B cell (primary cell): Measurements from ENCODE around the gene ARMC10. TPM values are rescaled to one million over a fixed set of nuclear protein-coding genes. Genes with fewer than 3 reads are reported as not detected.

Source experiments
- ATAC-seq: fragments of 200-7000 bp; cut with Tn5 transposase; one replicate; pipeline ENCODE4 v1.10.0; 2021; ENCODE audit warnings: low read depth, mild to moderate bottlenecking, moderate number of reproducible peaks, moderate library complexity
- CTCF ChIA-PET: fragments of 350-600 bp; sonication (Branson Sonifier 250); formaldehyde crosslinking; loops from one replicate; lab custom pipeline; 2021; ENCODE audit warnings: antibody characterized with exemption, inconsistent platforms; lab: Charles Lee
- POLR2A ChIA-PET: fragments of 350-600 bp; sonication (Branson Sonifier 250); formaldehyde crosslinking; loops from one replicate; lab custom pipeline; 2021; ENCODE audit warnings: antibody characterized with exemption; lab: Charles Lee
- DNase-seq: peaks from one replicate; pipeline ENCODE4 v3.0.0; 2013
- H2AFZ ChIP-seq: 2 replicates; pipeline ENCODE4 v1.6.1; 2012; ENCODE audit warnings: mild to moderate bottlenecking, low read depth, low read length; ENCODE audit not compliant: insufficient read depth, poor library complexity, severe bottlenecking
- H3K27ac ChIP-seq, 2 donors: 1 replicate in 1 of 2; 2 replicates in 1 of 2; pipeline ENCODE4 v1.5.1; 2012 to 2013; ENCODE audit warnings: low read length in 2 of 2, mild to moderate bottlenecking in 2 of 2, moderate library complexity in 1 of 2
- H3K27me3 ChIP-seq, 4 experiments: fragments of 200-600 bp in 1 of 4; sonication (generic) in 1 of 4; replicated peaks in 1 of 4; 1 replicate in 2 of 4; 2 replicates in 2 of 4; pipeline versions ENCODE4 v1.6.1 to v1.7.0; 2013 to 2016; ENCODE audit warnings: low read length in 3 of 4, mild to moderate bottlenecking in 2 of 4, mixed read lengths in 1 of 4, moderate library complexity in 1 of 4; ENCODE audit not compliant: insufficient read depth in 4 of 4, control insufficient read depth in 3 of 4; ENCODE audit errors: control extremely low read depth in 1 of 4
- H3K36me3 ChIP-seq, 2 experiments: replicated peaks in 1 of 2; 1 replicate in 1 of 2; 2 replicates in 1 of 2; pipeline versions ENCODE4 v1.6.1 to v1.7.1; 2013; ENCODE audit warnings: low read length in 1 of 2; ENCODE audit not compliant: insufficient read depth in 2 of 2, control insufficient read depth in 1 of 2; ENCODE audit errors: control extremely low read depth in 1 of 2, extremely low read depth in 1 of 2
- H3K4me1 ChIP-seq, 2 donors: fragments of 200-600 bp in 1 of 2; sonication (generic) in 1 of 2; 1 replicate in 1 of 2; 2 replicates in 1 of 2; pipeline versions ENCODE4 v1.5.1 to v1.6.1; 2013 to 2017; ENCODE audit warnings: low read length in 2 of 2; ENCODE audit not compliant: control insufficient read depth in 2 of 2, insufficient read depth in 2 of 2
- H3K4me2 ChIP-seq: replicated peaks from 2 replicates; pipeline ENCODE3; 2012; ENCODE audit warnings: mild to moderate bottlenecking, low read depth, low read length; ENCODE audit not compliant: poor library complexity, severe bottlenecking
- H3K4me3 ChIP-seq, 5 experiments: fragments of 200-600 bp in 1 of 5; sonication (generic) in 1 of 5; 1 replicate in 3 of 5; 2 replicates in 2 of 5; pipeline versions ENCODE4 v1.5.1 to v1.7.0; 2011 to 2016; ENCODE audit warnings: low read length in 4 of 5, mild to moderate bottlenecking in 4 of 5, low read depth in 2 of 5, control low read depth in 1 of 5, moderate library complexity in 1 of 5; ENCODE audit not compliant: insufficient read depth in 1 of 5; ENCODE audit errors: control extremely low read depth in 1 of 5, extremely low read depth in 1 of 5
- H3K79me2 ChIP-seq: fragments of 200-600 bp; sonication (generic); one replicate; pipeline ENCODE4 v1.6.0; 2016; ENCODE audit warnings: low read length; ENCODE audit not compliant: control insufficient read depth, insufficient read depth
- H3K9ac ChIP-seq: fragments of 200-600 bp; sonication (generic); 2 replicates; pipeline ENCODE4 v1.6.1; 2017; ENCODE audit warnings: mild to moderate bottlenecking, low read length, moderate library complexity
- H3K9me3 ChIP-seq, 3 donors: one replicate each; pipeline versions ENCODE4 v1.6.1 to v1.7.1; 2013; ENCODE audit warnings: low read length in 2 of 3; ENCODE audit not compliant: control insufficient read depth in 2 of 3, insufficient read depth in 1 of 3; ENCODE audit errors: control extremely low read depth in 1 of 3
- H4K20me1 ChIP-seq: 2 replicates; pipeline ENCODE4 v1.6.0; 2012; ENCODE audit warnings: mild to moderate bottlenecking, low read length; ENCODE audit not compliant: insufficient read depth, control insufficient read depth, poor library complexity, severe bottlenecking
- H3K27ac Mint-ChIP-seq: one replicate; pipeline ENCODE4 v1.8.0; 2021; ENCODE audit warnings: mixed read lengths
- H3K27me3 Mint-ChIP-seq: one replicate; pipeline ENCODE4 v1.8.0; 2021; ENCODE audit warnings: mixed read lengths
- H3K4me1 Mint-ChIP-seq: one replicate; pipeline ENCODE4 v1.8.0; 2021; ENCODE audit warnings: mixed read lengths
- H3K4me3 Mint-ChIP-seq: one replicate; pipeline ENCODE4 v1.8.0; 2021; ENCODE audit warnings: mixed read lengths
- H3K9me3 Mint-ChIP-seq: one replicate; pipeline ENCODE4 v1.8.0; 2022; ENCODE audit warnings: mixed read lengths; ENCODE audit not compliant: insufficient read depth
- EZH2 ChIP-seq: IDR thresholded peaks from 2 replicates; pipeline ENCODE4 v1.6.1; 2012; ENCODE audit warnings: borderline replicate concordance, low read depth, mild to moderate bottlenecking, moderate library complexity, low read length; ENCODE audit not compliant: insufficient read depth, poor library complexity, severe bottlenecking
- WGBS: methylation state at CpG from one replicate; pipeline ENCODE4 v1.1.5; 2013; ENCODE audit warnings: missing lambda C conversion rate; ENCODE audit not compliant: insufficient coverage; 5-methylcytosine and 5-hydroxymethylcytosine counted together
- intact Hi-C: fragments of 100-400 bp; cut with micrococcal nuclease; formaldehyde crosslinking; loops from one replicate; pipeline ENCODE4 v1.10.0; 2022
- polyA plus RNA-seq: library from polyadenylated mRNA; depleted of rRNA; stranded (reverse); fragments of >200 nt; gene quantifications from 2 replicates; pipeline ENCODE4 v1.2.3, GENCODE V29; 2012
- total RNA-seq, 2 donors: library from RNA; stranded (reverse); fragments of 120-200 nt in 1 of 2; gene quantifications; 1 replicate in 1 of 2; 2 replicates in 1 of 2; pipeline versions ENCODE4 v1.2.3 to v1.2.4, GENCODE V29; 2013 to 2022
- TF ChIP-seq, protein P1 (sequence below): fragments of 200-600 bp; IDR thresholded peaks from one replicate; pipeline ENCODE4 v1.8.0; 2022; ENCODE audit warnings: antibody characterized with exemption, mild to moderate bottlenecking

Gene ARMC10
- total and polyA plus RNA-seq, 2 donors (not counting 1 experiment from before 2014, with no cell fraction given) = 7.3 to 24.2 TPM

DNA sequence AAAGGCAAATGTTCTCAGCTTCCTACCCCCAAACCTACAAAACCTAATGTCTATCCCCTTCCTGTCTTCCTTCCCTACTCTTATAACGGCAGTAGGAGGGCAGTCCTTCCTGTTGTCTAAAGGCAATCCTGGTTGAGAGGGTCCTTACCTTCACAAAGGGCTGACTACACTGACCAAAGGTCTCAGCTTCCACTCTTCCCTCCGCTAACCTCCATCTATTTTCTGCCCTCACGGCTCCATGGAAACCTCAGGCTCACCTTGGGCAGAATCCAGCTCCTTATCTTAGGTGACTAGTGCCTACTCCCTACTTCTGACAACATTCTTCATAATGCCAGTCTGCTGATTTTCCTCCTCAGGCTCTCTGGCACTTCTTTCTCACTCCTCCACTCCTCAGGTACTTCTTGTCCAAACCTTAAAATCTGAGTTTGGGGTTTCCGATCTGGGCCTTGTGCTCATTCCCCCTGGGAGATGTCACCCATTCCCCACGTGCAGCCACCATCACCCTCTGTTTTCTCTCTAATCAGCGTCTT, 886 bp upstream of the ARMC10 start:
- WGBS = 22% methylated on average over 6 of the region's 6 CpGs
- POLR2A ChIA-PET = interaction anchor here (1.2 to 2.2 kb wide), 2 partner anchors 75 to 326 kb away, joined by 4 to 8 read pairs; partner anchors contain the start of genes FAM185A and NAPEPLD
- no peak for ATAC-seq

More for the DNA sequence above, 886 bp upstream of the ARMC10 start:
- H3K27ac Mint-ChIP-seq = peak overlapping the region; percentile 95
- H3K4me3 Mint-ChIP-seq = peak overlapping the region; percentile 97
- H3K9me3 Mint-ChIP-seq = no peaks in the 10 kb centered on the region
- Histone ChIP-seq H3K27ac (peak overlapping the region; percentile 45 to 82), H3K4me3 (peak overlapping the region; percentile 58 to 92 (median 66)), H3K36me3 (no peaks in the 10 kb centered on the region), H3K9me3 (no peaks in the 10 kb centered on the region), H3K9ac (peak overlapping the region; percentile 73), H2AFZ (peak overlapping the region; percentile 96), H3K4me2 (peak overlapping the region; percentile 88), H3K27me3 (no peaks in the 10 kb centered on the region), H3K79me2 (peaks cover 30% of the 10 kb centered on the region), H3K4me1 (peaks cover 13 to 24% of the 10 kb centered on the region in 2 donors), H4K20me1 (no peaks in the 10 kb centered on the region)
- no peak for DNase-seq
- intact Hi-C loops = loop anchor here (1.0 to 5.0 kb wide), 3 partner anchors 75 to 325 kb away; partner anchors contain the start of genes FAM185A, NAPEPLD and PSMC2
- TF ChIP-seq, protein P1, sequence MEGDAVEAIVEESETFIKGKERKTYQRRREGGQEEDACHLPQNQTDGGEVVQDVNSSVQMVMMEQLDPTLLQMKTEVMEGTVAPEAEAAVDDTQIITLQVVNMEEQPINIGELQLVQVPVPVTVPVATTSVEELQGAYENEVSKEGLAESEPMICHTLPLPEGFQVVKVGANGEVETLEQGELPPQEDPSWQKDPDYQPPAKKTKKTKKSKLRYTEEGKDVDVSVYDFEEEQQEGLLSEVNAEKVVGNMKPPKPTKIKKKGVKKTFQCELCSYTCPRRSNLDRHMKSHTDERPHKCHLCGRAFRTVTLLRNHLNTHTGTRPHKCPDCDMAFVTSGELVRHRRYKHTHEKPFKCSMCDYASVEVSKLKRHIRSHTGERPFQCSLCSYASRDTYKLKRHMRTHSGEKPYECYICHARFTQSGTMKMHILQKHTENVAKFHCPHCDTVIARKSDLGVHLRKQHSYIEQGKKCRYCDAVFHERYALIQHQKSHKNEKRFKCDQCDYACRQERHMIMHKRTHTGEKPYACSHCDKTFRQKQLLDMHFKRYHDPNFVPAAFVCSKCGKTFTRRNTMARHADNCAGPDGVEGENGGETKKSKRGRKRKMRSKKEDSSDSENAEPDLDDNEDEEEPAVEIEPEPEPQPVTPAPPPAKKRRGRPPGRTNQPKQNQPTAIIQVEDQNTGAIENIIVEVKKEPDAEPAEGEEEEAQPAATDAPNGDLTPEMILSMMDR = no peak
- no peak for TF ChIP-seq EZH2
- no peaks in the 10 kb centered on the region for H3K27me3 Mint-ChIP-seq
- peaks cover 32% of the 10 kb centered on the region for H3K4me1 Mint-ChIP-seq
- CTCF ChIA-PET = interaction anchor here (1.3 to 6.5 kb wide), 2 partner anchors 11 to 12 kb away, joined by 3 to 40 read pairs; no protein-coding TSS in a partner anchor
